ENCODE measurements around the gene EIF2A. TPM values are rescaled to one million over a fixed set of nuclear protein-coding genes. Genes with fewer than 3 reads are reported as not detected.

The EIF2A gene
- total RNA-seq, 1 experiment from 2014 or later = 74.1 TPM

GRCh38 chr3:150540297-150540696 is 6.3 kb upstream of the EIF2A start:
- Histone ChIP-seq H3K4me2 (ENCODE audit: insufficient read depth, insufficient read length, low read length) (no peak overlapping the region), H4K8ac (replicated peaks; ENCODE audit: insufficient read length, low read depth, low read length) (no peak overlapping the region), H2BK20ac (ENCODE audit: low read depth, low read length, poor library complexity, severe bottlenecking) (no peak overlapping the region), H3K79me1 (ENCODE audit: insufficient read depth, low read depth, low read length, poor library complexity, severe bottlenecking) (no peaks in the 10 kb centered on the region), H3K27ac (ENCODE audit: insufficient read length, low read depth, low read length) (no peak overlapping the region), H4K5ac (ENCODE audit: insufficient read length, low read depth, low read length) (no peak overlapping the region), H3K23me2 (ENCODE audit: insufficient read length, low read depth, low read length, poor library complexity, severe bottlenecking) (no peaks in the 10 kb centered on the region), H3K14ac (ENCODE audit: insufficient read depth, low read length) (no peak overlapping the region), H3K27me3 (ENCODE audit: insufficient read depth, low read length) (no peaks in the 10 kb centered on the region), H3K79me2 (ENCODE audit: insufficient read depth, low read length) (peaks cover 6% of the 10 kb centered on the region; the same call in 1 of the 2 replicates), H3K23ac (ENCODE audit: insufficient read length, low read depth, low read length) (no peak overlapping the region), H3K9ac (ENCODE audit: extremely low read depth, insufficient read length, low read length) (no peak overlapping the region), H2BK15ac (ENCODE audit: low read depth, low read length) (no peak overlapping the region), H3K4me1 (ENCODE audit: insufficient read depth, low read length) (no peaks in the 10 kb centered on the region), H4K91ac (ENCODE audit: insufficient read length, low read depth, low read length) (no peak overlapping the region), H3K4ac (ENCODE audit: low read depth, low read length) (no peak overlapping the region), H2BK12ac (ENCODE audit: insufficient read length, low read depth, low read length) (no peak overlapping the region), H2BK5ac (ENCODE audit: insufficient read length, low read length) (no peak overlapping the region), H3T11ph (ENCODE audit: low read length) (no peak overlapping the region), H4K20me1 (ENCODE audit: control insufficient read depth, insufficient read depth, insufficient read length) (no peaks in the 10 kb centered on the region), H3K18ac (ENCODE audit: insufficient read length, low read depth, low read length) (no peak overlapping the region), H3K56ac (ENCODE audit: insufficient read length, low read depth, low read length) (no peak overlapping the region), H2AK5ac (ENCODE audit: insufficient read length, low read length) (no peak overlapping the region), H3K9me3 (ENCODE audit: control insufficient read depth, low read depth, low read length) (no peaks in the 10 kb centered on the region), H2AFZ (ENCODE audit: low read length) (no peak overlapping the region), H2BK120ac (ENCODE audit: low read depth, low read length, poor library complexity, severe bottlenecking) (no peak overlapping the region)
- TF ChIP-seq CTCF (conservative IDR thresholded peaks at IDR 0.05) = no peak
- Mint-ChIP-seq H3K27ac (no peak overlapping the region), H3K27me3 (ENCODE audit: low read depth) (no peaks in the 10 kb centered on the region), H3K4me3 (no peak overlapping the region), H3K4me1 (peaks cover 4 to 8% of the 10 kb centered on the region in 2 experiments), H3K36me3 (ENCODE audit: insufficient read depth in 1 of 3, low read depth in 3 of 3) (peaks cover 3 to 20% (median 20%) of the 10 kb centered on the region in 3 experiments; a peak in 6 of 7 replicates), H3K9me3 (no peaks in the 10 kb centered on the region)
- DNase-seq = no peak
- WGBS (ENCODE audit: extremely low coverage, insufficient read length, low lambda C conversion rate) = no CpG with 5 or more reads among the region's 2 CpGs

Measured in H9 (cell line).